Activated CD8-positive, alpha-beta memory T cell treated with anti-CD3 and anti-CD28 coated beads, Interleukin-2, amount 10 ng/mL, durations not matched to agents 7 days and 5 days (primary cell): ENCODE measurements around the gene NCMAP. TPM values are rescaled to one million over a fixed set of nuclear protein-coding genes. Genes with fewer than 3 reads are reported as not detected.
"Not testable (repeated sequence)": the region's sequence is repeated elsewhere in the genome, so short reads cannot be mapped to it uniquely, and the experiment has no call there.

Experiments
- ATAC-seq: fragments of 150-1000 bp; cut with Tn5 transposase; one replicate; pipeline ENCODE4 v1.10.0; 2021; ENCODE audit warnings: moderate library complexity
- CTCF ChIA-PET: fragments of 350-600 bp; sonication (Branson Sonifier 250); formaldehyde crosslinking; loops from one replicate; lab custom pipeline; 2021; ENCODE audit warnings: antibody characterized with exemption; lab: Charles Lee
- DNase-seq: peaks from one replicate; pipeline ENCODE4 v3.0.0-alpha.2; 2020
- H3K27ac Mint-ChIP-seq: one replicate; pipeline ENCODE4 v1.8.0; 2021; ENCODE audit warnings: mild to moderate bottlenecking, mixed read lengths
- H3K27me3 Mint-ChIP-seq: one replicate; pipeline ENCODE4 v1.8.0; 2021; ENCODE audit warnings: mixed read lengths
- H3K36me3 Mint-ChIP-seq: one replicate; pipeline ENCODE4 v1.8.0; 2021; ENCODE audit warnings: mild to moderate bottlenecking, mixed read lengths
- H3K4me1 Mint-ChIP-seq: one replicate; pipeline ENCODE4 v1.8.0; 2021; ENCODE audit warnings: mixed read lengths
- H3K4me3 Mint-ChIP-seq: one replicate; pipeline ENCODE4 v1.8.0; 2021; ENCODE audit warnings: mild to moderate bottlenecking, moderate library complexity, mixed read lengths
- H3K9me3 Mint-ChIP-seq: one replicate; pipeline ENCODE4 v1.8.0; 2022; ENCODE audit warnings: low read depth, mixed read lengths
- total RNA-seq, 2 experiments: library from RNA; stranded (reverse); gene quantifications; one replicate each; pipeline ENCODE4 v1.2.3, GENCODE V29; 2021

Gene NCMAP
- total RNA-seq, 2 experiments from 2014 or later: not detected

- Mint-ChIP-seq H3K27me3 (no peaks in the 10 kb centered on the region), H3K9me3 (no peaks in the 10 kb centered on the region), H3K4me3 (no peak overlapping the region), H3K27ac (no peak overlapping the region), H3K36me3 (peaks cover 7% of the 10 kb centered on the region), H3K4me1 (peaks cover 6% of the 10 kb centered on the region)
- DNase-seq (peak; percentile 65), ATAC-seq (peak; percentile 47)
- CTCF ChIA-PET: interaction anchor here (0.9 to 4.7 kb wide), 18 partner anchors 9 to 328 kb away, joined by 3 to 53 read pairs (median 6); partner anchors contain the start of genes NIPAL3 and RCAN3
Measured at GRCh38 chr1:24526940-24527542, 28.8 kb upstream of the NCMAP start.

GRCh38 chr1:24528744-24529143 is 27.1 kb upstream of the NCMAP start:
- no peak overlapping the region for H3K4me3 Mint-ChIP-seq
- DNase-seq (no peak), ATAC-seq (no peak)
- no peaks in the 10 kb centered on the region for H3K27me3 Mint-ChIP-seq
- no peak overlapping the region for H3K27ac Mint-ChIP-seq
- H3K36me3 Mint-ChIP-seq: peaks cover 13% of the 10 kb centered on the region
- CTCF ChIA-PET: interaction anchor here (1.2 to 4.7 kb wide), 2 partner anchors 13 to 113 kb away, joined by 3 to 53 read pairs; partner anchors contain the start of gene NIPAL3
- peaks cover 9% of the 10 kb centered on the region for H3K4me1 Mint-ChIP-seq
- no peaks in the 10 kb centered on the region for H3K9me3 Mint-ChIP-seq

GRCh38 chr1:24529292-24529691 is 26.6 kb upstream of the NCMAP start:
- CTCF ChIA-PET: interaction anchor here (1.0 to 1.2 kb wide), 2 partner anchors 12 to 16 kb away, joined by 3 read pairs; no protein-coding TSS in a partner anchor
- not testable (repeated sequence) for ATAC-seq, H3K9me3 Mint-ChIP-seq, DNase-seq, H3K27me3 Mint-ChIP-seq, H3K27ac Mint-ChIP-seq, H3K4me3 Mint-ChIP-seq
- H3K4me1 Mint-ChIP-seq: peaks cover 14% of the 10 kb centered on the region
- H3K36me3 Mint-ChIP-seq: peaks cover 17% of the 10 kb centered on the region

DNA sequence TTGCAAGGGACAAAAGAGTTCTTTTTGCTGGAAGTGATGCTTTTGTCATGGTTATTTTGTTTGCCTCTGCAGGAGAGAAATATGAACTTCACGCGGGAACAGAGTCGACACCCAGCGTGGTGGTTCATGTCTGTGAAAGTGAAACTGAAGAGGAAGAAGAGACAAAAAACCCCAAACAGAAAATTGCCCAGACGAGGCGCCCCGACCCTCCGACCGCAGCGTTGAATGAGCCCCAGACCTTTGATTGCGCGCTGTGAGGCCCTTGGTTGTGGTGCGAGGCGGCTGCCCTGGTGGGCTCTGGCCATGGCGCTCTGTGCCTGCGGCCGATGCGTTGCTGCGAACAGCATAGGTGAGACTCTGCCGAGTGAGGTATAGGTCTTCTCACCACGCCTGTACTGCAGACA is 20.9 kb upstream of the NCMAP start:
- H3K27ac Mint-ChIP-seq: peak overlapping the region; percentile 97
- peak overlapping the region; percentile 85 for H3K4me3 Mint-ChIP-seq
- CTCF ChIA-PET: interaction anchor here (1.0 to 6.1 kb wide), 15 partner anchors 8 to 697 kb away, joined by 3 to 43 read pairs (median 4); partner anchors contain the start of genes NIPAL3, RCAN3, STPG1 and SYF2
- DNase-seq (peak; percentile 88), ATAC-seq (peak; percentile 80)
- peaks cover 25% of the 10 kb centered on the region for H3K36me3 Mint-ChIP-seq
- H3K27me3 Mint-ChIP-seq: no peaks in the 10 kb centered on the region
- H3K4me1 Mint-ChIP-seq: peaks cover 55% of the 10 kb centered on the region
- H3K9me3 Mint-ChIP-seq: no peaks in the 10 kb centered on the region

GRCh38 chr1:24535778-24536177 is 20.1 kb upstream of the NCMAP start:
- H3K27ac Mint-ChIP-seq: peak overlapping the region; percentile 97
- no peaks in the 10 kb centered on the region for H3K9me3 Mint-ChIP-seq
- H3K27me3 Mint-ChIP-seq: no peaks in the 10 kb centered on the region
- H3K36me3 Mint-ChIP-seq: peaks cover 25% of the 10 kb centered on the region
- CTCF ChIA-PET: interaction anchor here (1.0 to 6.1 kb wide), 17 partner anchors 9 to 697 kb away, joined by 3 to 43 read pairs (median 4); partner anchors contain the start of genes NIPAL3, RCAN3, STPG1 and SYF2
- peaks cover 62% of the 10 kb centered on the region for H3K4me1 Mint-ChIP-seq
- DNase-seq (no peak), ATAC-seq (no peak)
- H3K4me3 Mint-ChIP-seq: peak overlapping the region; percentile 85

- peak; percentile 83 for DNase-seq
- H3K4me1 Mint-ChIP-seq: peaks cover 69% of the 10 kb centered on the region
- H3K36me3 Mint-ChIP-seq: peaks cover 23% of the 10 kb centered on the region
Measured at GRCh38 chr1:24536391-24536840, 19.5 kb upstream of the NCMAP start.

GRCh38 chr1:24540051-24540905 is 15.6 kb upstream of the NCMAP start:
- H3K9me3 Mint-ChIP-seq: no peaks in the 10 kb centered on the region
- ATAC-seq (peak; percentile 28), DNase-seq (no peak)
- CTCF ChIA-PET: interaction anchor here (0.8 to 4.9 kb wide), 21 partner anchors 8 to 390 kb away, joined by 3 to 34 read pairs (median 4); partner anchors contain the start of genes NIPAL3 and STPG1
- H3K4me1 Mint-ChIP-seq: peaks cover 64% of the 10 kb centered on the region
- no peaks in the 10 kb centered on the region for H3K27me3 Mint-ChIP-seq
- peak overlapping the region; percentile 81 for H3K27ac Mint-ChIP-seq
- peaks cover 12% of the 10 kb centered on the region for H3K36me3 Mint-ChIP-seq
- H3K4me3 Mint-ChIP-seq: peak overlapping the region; percentile 54

More at GRCh38 chr1:24536391-24536840, 19.5 kb upstream of the NCMAP start:
- ATAC-seq: peak; percentile 61
- H3K9me3 Mint-ChIP-seq: no peaks in the 10 kb centered on the region
- peak overlapping the region; percentile 85 for H3K4me3 Mint-ChIP-seq
- peak overlapping the region; percentile 97 for H3K27ac Mint-ChIP-seq
- no peaks in the 10 kb centered on the region for H3K27me3 Mint-ChIP-seq
- CTCF ChIA-PET: interaction anchor here (1.0 to 6.1 kb wide), 15 partner anchors 10 to 696 kb away, joined by 3 to 43 read pairs (median 4); partner anchors contain the start of genes NIPAL3, RCAN3 and SYF2

DNA sequence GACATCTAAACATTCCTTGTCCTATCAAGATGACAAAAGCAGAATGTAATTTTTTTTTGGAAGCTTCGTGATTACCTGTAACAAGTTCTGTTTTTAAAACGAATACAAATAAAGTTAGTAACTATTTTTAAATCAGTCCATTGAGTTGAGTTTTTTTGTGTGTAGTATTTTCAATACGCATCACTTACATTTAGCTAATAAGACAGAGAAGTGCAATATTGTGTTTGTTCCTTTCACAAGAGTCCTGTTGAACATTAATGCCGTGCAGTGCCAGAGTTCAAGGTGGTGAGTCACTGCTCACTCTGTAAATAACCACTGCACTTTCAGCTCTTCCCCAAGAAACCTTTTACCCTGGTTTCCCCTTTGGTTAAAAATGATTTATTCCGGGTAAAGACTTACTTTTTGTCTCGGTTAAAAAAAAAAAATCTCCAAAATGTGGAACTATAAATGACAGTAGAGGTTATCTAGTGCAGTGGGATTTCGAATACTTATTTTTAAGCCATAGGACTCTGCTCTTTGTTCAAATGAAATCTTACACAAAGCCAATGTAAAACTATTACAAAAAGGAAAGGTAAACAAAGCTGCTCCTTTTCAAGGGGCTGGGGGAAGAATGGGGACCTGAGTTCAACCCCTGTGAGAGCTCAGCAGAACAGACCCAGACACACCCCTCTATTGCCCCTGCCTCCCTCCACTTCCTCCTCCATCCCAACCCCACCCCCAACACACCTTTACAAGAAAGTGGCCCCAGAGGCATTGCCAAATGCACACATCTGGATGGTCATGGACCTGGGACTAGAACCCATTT is 14.8 kb upstream of the NCMAP start:
- ATAC-seq: peak; percentile 63
- CTCF ChIA-PET: interaction anchor here (0.6 to 4.9 kb wide), 29 partner anchors 9 to 391 kb away, joined by 3 to 34 read pairs (median 4); partner anchors contain the start of genes NCMAP, NIPAL3 and STPG1
- Mint-ChIP-seq H3K4me3 (peak overlapping the region; percentile 54), H3K27ac (peak overlapping the region; percentile 81), H3K9me3 (no peaks in the 10 kb centered on the region), H3K27me3 (no peaks in the 10 kb centered on the region), H3K36me3 (peaks cover 10% of the 10 kb centered on the region), H3K4me1 (peaks cover 63% of the 10 kb centered on the region)
- peak; percentile 63 for DNase-seq

DNA sequence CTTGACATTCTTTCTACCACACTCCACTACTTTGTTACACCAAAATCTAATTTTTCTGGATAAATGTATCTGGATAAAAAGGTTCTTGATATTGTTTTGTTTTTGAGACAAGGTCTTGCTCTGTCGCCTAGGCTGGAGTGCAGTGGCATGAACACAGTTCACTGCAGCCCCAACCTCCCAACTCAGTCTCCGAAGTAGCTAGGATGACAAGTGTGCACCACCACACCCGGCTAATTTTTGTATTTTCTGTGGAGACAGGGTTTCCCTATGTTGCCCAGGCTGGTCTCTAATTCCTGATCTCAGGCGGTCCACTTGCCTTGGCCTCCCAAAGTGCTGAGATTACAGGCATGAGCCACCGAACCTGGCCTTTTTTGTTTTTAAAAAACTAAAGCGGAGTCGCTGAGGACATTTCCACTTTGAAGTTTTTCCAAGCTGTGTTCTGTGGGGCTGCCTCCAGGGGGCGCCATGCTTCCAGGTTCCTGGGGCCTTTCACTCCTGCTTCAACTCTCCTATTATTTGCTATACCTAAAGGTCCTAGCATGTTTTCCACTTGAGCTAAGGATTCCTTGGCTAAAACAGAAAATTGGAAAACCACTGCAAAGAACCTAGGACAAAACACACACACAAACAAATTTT is 14.1 kb upstream of the NCMAP start:
- Mint-ChIP-seq H3K36me3 (peaks cover 6% of the 10 kb centered on the region), H3K27ac (peak overlapping the region; percentile 81), H3K4me1 (peaks cover 56% of the 10 kb centered on the region), H3K4me3 (no peak overlapping the region), H3K9me3 (no peaks in the 10 kb centered on the region), H3K27me3 (no peaks in the 10 kb centered on the region)
- ATAC-seq: no peak
- CTCF ChIA-PET: interaction anchor here (0.6 to 4.9 kb wide), 26 partner anchors 10 to 670 kb away, joined by 3 to 34 read pairs (median 4); partner anchors contain the start of genes NCMAP, NIPAL3 and STPG1
- DNase-seq: peak; percentile 50

GRCh38 chr1:24544239-24544638 is 11.6 kb upstream of the NCMAP start:
- ATAC-seq: no peak
- Mint-ChIP-seq H3K27me3 (peaks cover 9% of the 10 kb centered on the region), H3K36me3 (peaks cover 1% of the 10 kb centered on the region), H3K9me3 (no peaks in the 10 kb centered on the region), H3K4me1 (peaks cover 42% of the 10 kb centered on the region), H3K4me3 (no peak overlapping the region), H3K27ac (no peak overlapping the region)
- DNase-seq: no peak
- CTCF ChIA-PET: interaction anchor here (0.6 to 3.8 kb wide), 7 partner anchors 10 to 129 kb away, joined by 3 to 33 read pairs (median 4); partner anchors contain the start of gene NIPAL3

DNA sequence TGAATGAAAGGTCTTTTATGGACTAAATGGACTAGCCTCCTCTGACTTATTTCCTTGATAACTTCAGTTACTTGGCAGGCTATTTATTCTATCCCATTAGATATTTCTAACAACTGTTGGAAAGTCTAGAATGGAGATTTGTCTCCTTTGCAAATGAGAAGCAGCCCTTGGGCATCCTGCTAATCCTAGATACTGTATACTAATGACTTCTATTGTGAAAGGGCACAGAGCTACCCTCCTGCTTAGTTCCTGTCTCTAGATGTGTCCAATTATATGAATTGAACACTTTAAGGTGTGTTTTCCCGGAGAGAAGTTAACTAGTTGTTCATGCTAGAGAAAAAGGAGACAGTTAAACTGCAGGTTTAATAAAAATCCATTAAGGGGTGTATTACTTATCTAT is 10.2 kb upstream of the NCMAP start:
- Mint-ChIP-seq H3K9me3 (no peaks in the 10 kb centered on the region), H3K27me3 (peaks cover 11% of the 10 kb centered on the region), H3K36me3 (no peaks in the 10 kb centered on the region), H3K4me1 (peaks cover 27% of the 10 kb centered on the region), H3K4me3 (no peak overlapping the region), H3K27ac (no peak overlapping the region)
- CTCF ChIA-PET: interaction anchor here (1.3 to 2.6 kb wide), 3 partner anchors 11 to 46 kb away, joined by 3 to 10 read pairs (median 4); no protein-coding TSS in a partner anchor
- ATAC-seq (no peak), DNase-seq (no peak)

DNA sequence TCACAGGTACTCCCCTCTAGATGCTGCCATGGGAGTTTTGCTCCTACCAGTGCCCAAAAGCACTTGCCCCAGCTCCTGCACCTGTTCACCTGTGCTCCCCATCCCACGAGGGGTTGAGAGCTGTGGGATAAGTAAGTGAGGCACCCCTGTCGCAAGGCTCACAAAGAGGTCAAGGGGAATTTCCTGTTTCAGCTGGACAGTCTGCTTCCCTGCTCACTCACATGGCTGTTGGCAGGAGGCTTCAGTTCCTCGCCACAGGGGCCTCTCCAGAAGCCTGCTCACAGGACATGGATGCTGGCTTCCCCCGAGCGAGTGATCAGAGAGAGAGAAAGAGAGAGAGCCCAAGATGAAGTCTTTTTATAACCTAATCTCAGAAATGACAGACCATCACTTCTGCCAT is 8.7 kb upstream of the NCMAP start:
- no peaks in the 10 kb centered on the region for H3K9me3 Mint-ChIP-seq

More for the DNA sequence above, 8.7 kb upstream of the NCMAP start:
- Mint-ChIP-seq H3K27me3 (peaks cover 11% of the 10 kb centered on the region), H3K4me3 (no peak overlapping the region), H3K36me3 (no peaks in the 10 kb centered on the region), H3K4me1 (peaks cover 13% of the 10 kb centered on the region), H3K27ac (no peak overlapping the region)
- CTCF ChIA-PET: interaction anchor here (1.9 kb wide), 1 partner anchor 40 kb away, joined by 6 read pairs; no protein-coding TSS in a partner anchor
- no peak for ATAC-seq
- DNase-seq: no peak
